Endothelial cell of umbilical vein (primary cell): ENCODE data around the gene EDEM2. TPM values are rescaled to one million over a fixed set of nuclear protein-coding genes. Genes with fewer than 3 reads are reported as not detected.
"Not testable (repeated sequence)": the region's sequence is repeated elsewhere in the genome, so short reads cannot be mapped to it uniquely, and the experiment has no call there.

Source experiments
- BruUV-seq: library from RNA; stranded (reverse); fragments of 400-500 nt; replicated peaks from 2 replicates; lab custom pipeline; 2021; lab: Mats Ljungman, UMichigan
- CTCF ChIA-PET: fragments of 300-600, 350-600 bp; sonication (Branson Sonifier 250); formaldehyde crosslinking; loops from one replicate; lab custom pipeline; 2021; ENCODE audit warnings: antibody characterized with exemption, inconsistent platforms; lab: Charles Lee
- POLR2A ChIA-PET: fragments of 300-600, 350-600 bp; sonication (Branson Sonifier 250); formaldehyde crosslinking; loops from one replicate; lab custom pipeline; 2021; ENCODE audit warnings: antibody characterized with exemption, inconsistent platforms; lab: Charles Lee
- DNase-seq: peaks from one replicate; pipeline ENCODE4 v3.0.0-alpha.2; 2011; ENCODE audit warnings: low read depth, low spot score
- FAIRE-seq: peaks from 2 replicates; lab custom pipeline; 2011; peaks lifted over from hg19 to GRCh38; lab: Jason Lieb, UNC
- H2AFZ ChIP-seq: 2 replicates; pipeline ENCODE4 v1.6.0; 2012; ENCODE audit warnings: low read depth, low read length, control low read depth, inconsistent platforms
- H3K27ac ChIP-seq: 2 replicates; pipeline ENCODE4 v1.5.1; 2011; ENCODE audit warnings: low read depth, mild to moderate bottlenecking, control low read depth, low read length, moderate library complexity; ENCODE audit not compliant: insufficient read depth
- H3K27me3 ChIP-seq, 2 experiments: 2 replicates each; pipeline versions ENCODE4 v1.6.0 to v1.6.1; 2011; ENCODE audit warnings: low read length in 2 of 2, mixed read lengths in 1 of 2; ENCODE audit not compliant: control insufficient read depth in 2 of 2, insufficient read depth in 2 of 2
- H3K36me3 ChIP-seq, 2 experiments: 2 replicates in 1 of 2; 3 replicates in 1 of 2; pipeline ENCODE4 v1.5.1; 2011; ENCODE audit warnings: low read length in 2 of 2, mild to moderate bottlenecking in 1 of 2, moderate library complexity in 1 of 2; ENCODE audit not compliant: control insufficient read depth in 2 of 2, insufficient read depth in 2 of 2; ENCODE audit errors: extremely low read depth in 1 of 2
- H3K4me1 ChIP-seq: 3 replicates; pipeline ENCODE4 v1.5.1; 2011; ENCODE audit warnings: mild to moderate bottlenecking, low read length; ENCODE audit not compliant: control insufficient read depth, insufficient read depth; ENCODE audit errors: extremely low read depth
- H3K4me2 ChIP-seq: 2 replicates; pipeline ENCODE4 v1.6.1; 2011; ENCODE audit warnings: low read length, control low read depth, mixed read lengths; ENCODE audit not compliant: insufficient read depth
- H3K4me3 ChIP-seq, 3 experiments: fragments of 200-600 bp in 1 of 3; sonication (generic), shearing (Covaris generic) in 1 of 3; replicated peaks in 1 of 3; 2 replicates each; pipeline ENCODE4 v1.5.1; 2011 to 2016; ENCODE audit warnings: control low read depth in 3 of 3, low read length in 3 of 3, mild to moderate bottlenecking in 2 of 3, inconsistent platforms in 1 of 3, low read depth in 1 of 3, moderate library complexity in 1 of 3; ENCODE audit not compliant: insufficient read depth in 1 of 3
- H3K79me2 ChIP-seq: 2 replicates; pipeline ENCODE4 v1.6.0; 2012; ENCODE audit warnings: low read length, inconsistent platforms; ENCODE audit not compliant: control insufficient read depth, insufficient read depth
- H3K9ac ChIP-seq: replicated peaks from 2 replicates; pipeline ENCODE3; 2011; ENCODE audit warnings: low read length, control low read depth; ENCODE audit not compliant: insufficient read depth; ENCODE audit errors: extremely low read depth
- H3K9me1 ChIP-seq: replicated peaks from 3 replicates; pipeline ENCODE4 v1.6.0; 2011; ENCODE audit warnings: mild to moderate bottlenecking, low read length; ENCODE audit not compliant: control insufficient read depth, insufficient read depth; ENCODE audit errors: extremely low read depth
- H3K9me3 ChIP-seq: replicated peaks from 2 replicates; pipeline ENCODE4 v1.5.1; 2012; ENCODE audit warnings: low read length, inconsistent platforms; ENCODE audit not compliant: control insufficient read depth, insufficient read depth
- H4K20me1 ChIP-seq: replicated peaks from 2 replicates; pipeline ENCODE3; 2011; ENCODE audit warnings: mild to moderate bottlenecking, low read length; ENCODE audit not compliant: control insufficient read depth, insufficient read depth; ENCODE audit errors: extremely low read depth
- JUN ChIP-seq: IDR thresholded peaks from 2 replicates; pipeline ENCODE4 v1.6.1; 2011; ENCODE audit warnings: borderline replicate concordance, low read depth; ENCODE audit not compliant: insufficient read length, insufficient read depth
- dilution Hi-C: fragments of 300-500 bp; cut with MboI; formaldehyde crosslinking; loops from one replicate; pipeline ENCODE4 v1.15.0; 2019; ENCODE audit warnings: low sequenced_read_pairs; ENCODE audit not compliant: extremely low pct_ligation_motif_present
- intact Hi-C: fragments of 100-400 bp; cut with micrococcal nuclease; formaldehyde crosslinking; loops from one replicate; pipeline ENCODE4 v1.10.0; 2022
- polyA plus RNA-seq, 4 experiments: library from polyadenylated mRNA; depleted of rRNA in 3 of 4; stranded (reverse) in 3 of 4; unstranded in 1 of 4; fragments of >200 nt; gene quantifications; 2 replicates each; pipeline versions ENCODE4 v1.2.1 to v1.2.3, GENCODE V29; 2011 to 2012; ENCODE audit warnings: missing spikeins in 1 of 4
- total RNA-seq: library from RNA; stranded (reverse); gene quantifications from 2 replicates; pipeline ENCODE4 v1.2.3, GENCODE V29; 2021
- TF ChIP-seq, protein P1 (sequence below), 2 donors: IDR thresholded peaks; 1 replicate in 1 of 2; 2 replicates in 1 of 2; pipeline ENCODE4 v1.5.1; 2011; ENCODE audit warnings: low read length in 2 of 2, mild to moderate bottlenecking in 2 of 2, moderate library complexity in 2 of 2, control low read depth in 1 of 2, inconsistent platforms in 1 of 2, low read depth in 1 of 2; ENCODE audit not compliant: insufficient read depth in 1 of 2; ENCODE audit errors: extremely low read depth in 1 of 2

EDEM2 gene
- total and polyA plus RNA-seq, 2 donors (not counting 3 experiments of a cell fraction or from before 2014, with no cell fraction given): 29.1 to 39.5 TPM

DNA sequence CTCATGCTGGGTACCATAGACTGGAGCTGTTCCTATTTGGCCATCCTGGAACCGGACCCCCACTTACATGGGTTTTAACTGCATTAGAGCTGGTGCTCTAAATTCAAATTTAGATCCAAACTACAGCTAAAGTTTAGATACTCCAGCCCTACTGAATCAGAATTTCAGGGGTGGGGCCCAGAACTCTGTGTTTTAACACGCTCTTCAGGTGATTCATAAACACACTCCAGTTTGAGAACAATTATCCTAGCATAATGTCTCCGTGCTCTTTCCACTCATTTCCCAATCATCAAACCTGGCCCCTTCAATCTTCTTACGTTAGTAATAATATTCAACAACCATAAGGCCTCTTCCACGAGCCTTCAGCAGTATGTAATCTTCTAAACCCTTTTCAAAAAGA lies 69.8 kb downstream of the EDEM2 start:
- no peak overlapping the region for H2AFZ ChIP-seq
- no peak overlapping the region for H3K4me3 ChIP-seq
- DNase-seq (no peak), FAIRE-seq (no peak)
- ChIA-PET POLR2A (no interaction called here), CTCF (interaction anchor here (1.5 to 1.8 kb wide), 2 partner anchors 12 to 16 kb away, joined by 4 read pairs; no protein-coding TSS in a partner anchor)
- no peak for TF ChIP-seq JUN
- TF ChIP-seq, protein P1, sequence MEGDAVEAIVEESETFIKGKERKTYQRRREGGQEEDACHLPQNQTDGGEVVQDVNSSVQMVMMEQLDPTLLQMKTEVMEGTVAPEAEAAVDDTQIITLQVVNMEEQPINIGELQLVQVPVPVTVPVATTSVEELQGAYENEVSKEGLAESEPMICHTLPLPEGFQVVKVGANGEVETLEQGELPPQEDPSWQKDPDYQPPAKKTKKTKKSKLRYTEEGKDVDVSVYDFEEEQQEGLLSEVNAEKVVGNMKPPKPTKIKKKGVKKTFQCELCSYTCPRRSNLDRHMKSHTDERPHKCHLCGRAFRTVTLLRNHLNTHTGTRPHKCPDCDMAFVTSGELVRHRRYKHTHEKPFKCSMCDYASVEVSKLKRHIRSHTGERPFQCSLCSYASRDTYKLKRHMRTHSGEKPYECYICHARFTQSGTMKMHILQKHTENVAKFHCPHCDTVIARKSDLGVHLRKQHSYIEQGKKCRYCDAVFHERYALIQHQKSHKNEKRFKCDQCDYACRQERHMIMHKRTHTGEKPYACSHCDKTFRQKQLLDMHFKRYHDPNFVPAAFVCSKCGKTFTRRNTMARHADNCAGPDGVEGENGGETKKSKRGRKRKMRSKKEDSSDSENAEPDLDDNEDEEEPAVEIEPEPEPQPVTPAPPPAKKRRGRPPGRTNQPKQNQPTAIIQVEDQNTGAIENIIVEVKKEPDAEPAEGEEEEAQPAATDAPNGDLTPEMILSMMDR (IDR thresholded peaks at IDR 0.05; ENCODE audit: extremely low read depth in 1 of 2, insufficient read depth in 1 of 2, low read depth in 1 of 2, low read length in 2 of 2): no peak
- no peak overlapping the region for H3K4me2 ChIP-seq
- H3K9me3 ChIP-seq: no peaks in the 10 kb centered on the region
- H3K27me3 ChIP-seq: no peaks in the 10 kb centered on the region
- H3K9ac ChIP-seq: no peak overlapping the region
- peaks cover 9% of the 10 kb centered on the region for H4K20me1 ChIP-seq
- H3K36me3 ChIP-seq: peaks cover 3 to 7% of the 10 kb centered on the region in 2 experiments
- intact Hi-C loops: no loop called here
- dilution Hi-C loops: no loop called here
- no TSS peak for BruUV-seq
- no peaks in the 10 kb centered on the region for H3K4me1 ChIP-seq
- peaks cover 54% of the 10 kb centered on the region for H3K79me2 ChIP-seq
- no peaks in the 10 kb centered on the region for H3K9me1 ChIP-seq
- H3K27ac ChIP-seq: no peak overlapping the region

DNA sequence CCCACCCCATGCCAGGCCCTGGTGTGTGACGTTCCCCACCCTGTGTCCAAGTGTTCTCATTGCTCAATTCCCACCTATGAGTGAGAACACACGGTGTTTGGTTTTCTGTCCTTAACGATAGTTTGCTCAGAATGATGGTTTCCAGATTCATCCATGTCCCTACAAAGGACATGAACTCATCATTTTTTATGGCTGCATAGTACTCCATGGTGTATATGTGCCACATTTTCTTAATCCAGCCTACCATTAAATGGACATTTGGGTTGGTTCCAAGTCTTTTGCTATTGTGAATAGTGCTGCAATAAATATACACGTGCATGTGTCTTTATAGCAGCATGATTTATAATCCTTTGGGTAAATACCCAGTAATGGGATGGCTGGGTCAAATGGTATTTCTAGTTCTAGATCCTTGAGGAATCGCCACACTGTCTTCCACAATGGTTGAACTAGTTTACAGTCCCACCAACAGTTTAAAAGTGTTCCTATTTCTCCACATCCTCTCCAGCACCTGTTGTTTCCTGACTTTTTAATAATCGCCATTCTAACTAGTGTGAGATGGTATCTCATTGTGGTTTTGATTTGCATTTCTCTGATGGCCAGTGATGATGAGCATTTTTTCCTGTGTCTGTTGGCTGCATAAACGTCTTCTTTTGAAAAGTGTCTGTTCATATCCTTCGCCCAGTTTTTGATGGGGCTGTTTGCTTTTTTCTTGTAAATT lies 75.5 kb downstream of the EDEM2 start:
- peaks cover 43% of the 10 kb centered on the region for H3K79me2 ChIP-seq
- H3K9me3 ChIP-seq, CTCF ChIA-PET, FAIRE-seq, dilution Hi-C loops, H4K20me1 ChIP-seq, H3K4me3 ChIP-seq, H2AFZ ChIP-seq, H3K4me1 ChIP-seq, H3K4me2 ChIP-seq, intact Hi-C loops, POLR2A ChIA-PET, BruUV-seq, H3K27me3 ChIP-seq, H3K36me3 ChIP-seq, DNase-seq, H3K9me1 ChIP-seq, H3K27ac ChIP-seq, H3K9ac ChIP-seq: not testable (repeated sequence)
